K562 (cell line): ENCODE measurements around the gene ACADVL. TPM values are rescaled to one million over a fixed set of nuclear protein-coding genes. Genes with fewer than 3 reads are reported as not detected.

Source experiments
- CREB3L1 ChIP-seq: fragments of 450-650 bp; IDR thresholded peaks from 2 replicates; pipeline ENCODE4 v1.6.1; 2014; ENCODE audit warnings: low read depth, mild to moderate bottlenecking, moderate library complexity, borderline replicate concordance
- DDX20 ChIP-seq: fragments of 450-650 bp; IDR thresholded peaks from 2 replicates; pipeline ENCODE4 v1.6.1; 2016; ENCODE audit warnings: missing genetic modification characterization, low read depth, mild to moderate bottlenecking, missing compliant biosample characterization, moderate library complexity
- EZH2 ChIP-seq: IDR thresholded peaks from 2 replicates; pipeline ENCODE4 v1.6.1; 2012; ENCODE audit warnings: low read depth, mild to moderate bottlenecking, inconsistent platforms, low read length, borderline replicate concordance
- HCFC1 ChIP-seq: IDR thresholded peaks from 2 replicates; pipeline ENCODE4 v1.6.1; 2012; ENCODE audit warnings: low read depth, low read length, improper control_type of control experiment
- HDAC8 ChIP-seq: fragments of 450-650 bp; IDR thresholded peaks from 2 replicates; pipeline ENCODE4 v1.6.1; 2016; ENCODE audit warnings: mild to moderate bottlenecking, missing genetic modification characterization, moderate library complexity, missing compliant biosample characterization
- MAZ ChIP-seq, 2 experiments: fragments of 450-650 bp in 1 of 2; sonication (generic) in 1 of 2; formaldehyde crosslinking; IDR thresholded peaks in 1 of 2; conservative IDR thresholded peaks in 1 of 2; 2 replicates each; pipeline versions ENCODE4 v1.4.0 to v1.5.0; 2020; ENCODE audit warnings: mild to moderate bottlenecking in 1 of 2, missing genetic modification reagents in 1 of 2
- MEF2A ChIP-seq: IDR thresholded peaks from 2 replicates; pipeline ENCODE4 v1.6.1; 2011; ENCODE audit warnings: low read depth, mild to moderate bottlenecking, low read length, moderate library complexity; ENCODE audit not compliant: control insufficient read depth
- SUPT5H ChIP-seq: fragments of 450-650 bp; IDR thresholded peaks from 2 replicates; pipeline ENCODE4 v1.6.1; 2016
- TEAD4 ChIP-seq, 2 experiments: sonication (generic) in 1 of 2; formaldehyde crosslinking in 1 of 2; IDR thresholded peaks; 2 replicates each; pipeline versions ENCODE4 v1.6.1 to v1.8.0; 2012 to 2022; ENCODE audit warnings: borderline replicate concordance in 1 of 2, inconsistent platforms in 1 of 2, low read length in 1 of 2, mild to moderate bottlenecking in 1 of 2, missing genetic modification reagents in 1 of 2
- THAP7 ChIP-seq: fragments of 250-450 bp; sonication (Bioruptor Pico); IDR thresholded peaks from 2 replicates; pipeline ENCODE4 v1.5.0; 2021
- YBX1 ChIP-seq: fragments of 450-650 bp; IDR thresholded peaks from 2 replicates; pipeline ENCODE4 v1.7.1; 2016; ENCODE audit warnings: mild to moderate bottlenecking
- ZBTB33 ChIP-seq: sonication (generic); formaldehyde crosslinking; IDR thresholded peaks from 2 replicates; pipeline ENCODE4 v1.8.1; 2023; ENCODE audit warnings: mild to moderate bottlenecking, missing genetic modification reagents
- ZHX1 ChIP-seq: fragments of 150-350 bp; conservative IDR thresholded peaks from 2 replicates; pipeline ENCODE4 v1.6.1; 2014; ENCODE audit warnings: low read length
- ZNF140 ChIP-seq: fragments of 250-450 bp; sonication (Bioruptor Pico); IDR thresholded peaks from 2 replicates; pipeline ENCODE4 v1.8.0; 2021; ENCODE audit warnings: moderate library complexity, mild to moderate bottlenecking, inconsistent platforms
- ZNF217 ChIP-seq: sonication (generic); formaldehyde crosslinking; IDR thresholded peaks from 2 replicates; pipeline ENCODE4 v1.8.0; 2022; ENCODE audit warnings: mild to moderate bottlenecking, missing genetic modification reagents
- ZNF274 ChIP-seq: IDR thresholded peaks from 2 replicates; pipeline ENCODE4 v1.6.1; 2011; ENCODE audit warnings: low read depth, mild to moderate bottlenecking, low read length, moderate library complexity, borderline replicate concordance
- ZNF282 ChIP-seq: sonication (generic); formaldehyde crosslinking; IDR thresholded peaks from 2 replicates; pipeline ENCODE4 v1.8.1; 2023; ENCODE audit warnings: missing genetic modification reagents
- polyA plus RNA-seq, 8 experiments: library from polyadenylated mRNA; depleted of rRNA in 4 of 8; stranded (reverse) in 5 of 8; unstranded in 3 of 8; fragments of >200 nt; fragmentation: Nextera tagmentation in 2 of 8; fragmentation: Illumina TruSeq in 1 of 8; extraction: Ambion mirVana in 2 of 8; extraction: Trizol in 1 of 8; gene quantifications; 2 replicates each; pipeline versions ENCODE4 v1.2.1 to v1.2.3, GENCODE V29; 2011 to 2014; ENCODE audit warnings: inconsistent platforms in 1 of 8, missing spikeins in 1 of 8
- total RNA-seq, 7 experiments: library from RNA; depleted of rRNA in 6 of 7; stranded (reverse); fragments of >200 nt in 6 of 7; fragmentation: Illumina TruSeq in 2 of 7; extraction: Trizol in 2 of 7; gene quantifications; 2 replicates each; pipeline versions ENCODE4 v1.2.1 to v1.2.3, GENCODE V29; 2011 to 2021; ENCODE audit warnings: low replicate concordance in 1 of 7
- TF ChIP-seq, protein P1 (sequence below): sonication (generic); formaldehyde crosslinking; IDR thresholded peaks from 2 replicates; pipeline ENCODE4 v1.8.0; 2022; ENCODE audit warnings: mild to moderate bottlenecking, missing genetic modification reagents, borderline replicate concordance

Gene ACADVL
- total and polyA plus RNA-seq, 9 of the 15 experiments (the other 6 are each of a cell fraction or from before 2014, with no cell fraction given), result 25.5 to 449 (median 214) TPM

DNA sequence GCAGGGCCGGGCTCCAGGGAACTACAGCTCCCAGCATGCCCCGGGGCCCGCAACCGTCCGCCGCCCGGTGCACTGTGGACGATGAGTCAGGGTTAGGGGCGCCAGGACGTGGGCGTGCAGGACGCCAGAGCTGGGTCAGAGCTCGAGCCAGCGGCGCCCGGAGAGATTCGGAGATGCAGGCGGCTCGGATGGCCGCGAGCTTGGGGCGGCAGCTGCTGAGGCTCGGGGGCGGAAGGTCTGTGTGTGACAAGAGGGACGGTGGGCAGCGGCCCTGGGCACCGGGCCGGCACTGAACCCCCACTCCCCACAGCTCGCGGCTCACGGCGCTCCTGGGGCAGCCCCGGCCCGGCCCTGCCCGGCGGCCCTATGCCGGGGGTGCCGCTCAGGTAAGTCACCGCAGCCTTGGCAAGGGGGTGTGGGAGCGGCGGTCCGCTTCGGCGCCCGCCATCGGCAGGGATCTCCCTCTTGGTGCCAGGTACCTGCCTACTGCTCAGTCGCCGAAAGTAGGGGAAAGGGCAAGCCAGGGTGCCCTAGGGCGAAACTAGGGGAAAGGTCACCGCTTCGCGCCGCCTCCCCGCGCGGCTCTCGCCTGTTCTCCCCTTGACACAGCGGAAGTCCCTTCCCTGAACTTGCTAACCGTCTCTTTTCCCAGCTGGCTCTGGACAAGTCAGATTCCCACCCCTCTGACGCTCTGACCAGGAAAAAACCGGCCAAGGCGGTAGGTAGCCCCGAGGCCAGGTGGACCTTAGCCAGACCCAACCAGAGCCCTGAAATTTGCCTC, at the start of gene ACADVL, which contains the start of gene DLG4 (continued):
- TF ChIP-seq CREB3L1 (peak; percentile 62; the same call in 1 of the 2 replicates), EZH2 (no peak), DDX20 (tag) (no peak), ZBTB33 (CRISPR knock-in tag) (no peak), MAZ (CRISPR knock-in tag; conservative IDR thresholded peaks at IDR 0.05 in 1 of 2, IDR thresholded peaks at IDR 0.05 in 1 of 2) (no peak), ZNF282 (no peak), ZNF217 (no peak), HDAC8 (tag) (no peak), MEF2A (no peak), HCFC1 (peak; percentile 93), TEAD4 (IDR thresholded peaks at IDR 0.05; ENCODE audit: low read length) (no peak), TEAD4 (CRISPR knock-in tag; IDR thresholded peaks at IDR 0.05; ENCODE audit: borderline replicate concordance) (no peak), THAP7 (CRISPR knock-in tag) (peak; percentile 62; the same call in 1 of the 2 replicates), ZHX1 (no peak), SUPT5H (peak; percentile 51; the same call in 1 of the 2 replicates), ZNF140 (CRISPR knock-in tag) (no peak), YBX1 (no peak), ZNF274 (no peak)
- TF ChIP-seq, protein P1, sequence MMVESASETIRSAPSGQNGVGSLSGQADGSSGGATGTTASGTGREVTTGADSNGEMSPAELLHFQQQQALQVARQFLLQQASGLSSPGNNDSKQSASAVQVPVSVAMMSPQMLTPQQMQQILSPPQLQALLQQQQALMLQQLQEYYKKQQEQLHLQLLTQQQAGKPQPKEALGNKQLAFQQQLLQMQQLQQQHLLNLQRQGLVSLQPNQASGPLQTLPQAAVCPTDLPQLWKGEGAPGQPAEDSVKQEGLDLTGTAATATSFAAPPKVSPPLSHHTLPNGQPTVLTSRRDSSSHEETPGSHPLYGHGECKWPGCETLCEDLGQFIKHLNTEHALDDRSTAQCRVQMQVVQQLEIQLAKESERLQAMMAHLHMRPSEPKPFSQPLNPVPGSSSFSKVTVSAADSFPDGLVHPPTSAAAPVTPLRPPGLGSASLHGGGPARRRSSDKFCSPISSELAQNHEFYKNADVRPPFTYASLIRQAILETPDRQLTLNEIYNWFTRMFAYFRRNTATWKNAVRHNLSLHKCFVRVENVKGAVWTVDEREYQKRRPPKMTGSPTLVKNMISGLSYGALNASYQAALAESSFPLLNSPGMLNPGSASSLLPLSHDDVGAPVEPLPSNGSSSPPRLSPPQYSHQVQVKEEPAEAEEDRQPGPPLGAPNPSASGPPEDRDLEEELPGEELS (CRISPR knock-in tag), result no peak
